ENCODE measurements around the gene CIPC. TPM values are rescaled to one million over a fixed set of nuclear protein-coding genes. Genes with fewer than 3 reads are reported as not detected.

The CIPC gene
- total and polyA plus RNA-seq, 9 of the 15 experiments (the other 6 are each of a cell fraction or from before 2014, with no cell fraction given), result 5.0 to 16.9 (median 10.7) TPM

DNA sequence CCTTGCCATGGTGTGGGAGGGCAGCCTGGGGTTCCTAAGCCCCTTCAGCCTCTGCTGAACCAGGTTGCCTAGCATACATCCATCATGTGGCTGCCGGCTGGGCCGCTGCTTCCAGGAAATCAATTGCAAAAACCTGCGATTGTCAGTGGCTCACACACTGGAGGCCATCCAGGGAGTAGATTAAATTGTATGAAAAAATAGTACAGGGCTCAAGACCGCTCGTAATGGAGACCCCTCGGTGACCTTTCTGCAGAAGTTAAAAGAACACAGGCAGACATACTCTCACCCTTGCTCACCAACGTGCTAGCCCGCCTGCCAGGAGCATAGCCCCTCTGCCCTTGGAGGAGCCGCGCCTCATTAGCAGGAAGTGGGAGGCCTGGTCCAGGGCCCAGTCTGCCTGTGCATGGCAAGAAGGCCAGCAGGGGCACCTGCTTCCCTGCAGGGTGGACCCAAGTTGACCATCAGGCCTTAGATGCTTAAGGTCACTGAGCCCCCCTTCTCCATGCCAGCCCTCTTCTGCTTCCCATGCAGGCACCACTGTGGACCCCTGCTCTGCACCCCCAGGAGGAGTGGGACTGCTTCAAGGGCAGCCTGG, 31.4 kb upstream of the CIPC start:
- H3K4me1 ChIP-seq (replicated peaks in 1 of 2; ENCODE audit: control insufficient read depth in 2 of 2, insufficient read depth in 2 of 2, low read length in 2 of 2), result peaks cover 0 to 8% of the 10 kb centered on the region in 2 experiments; a peak in 4 of 5 replicates
- no peak for FAIRE-seq
- POLR2A ChIA-PET, result no interaction called here
- H3K27me3 ChIP-seq (ENCODE audit: control insufficient read depth in 2 of 2, insufficient read depth in 2 of 2, low read length in 2 of 2), result peaks cover 0 to 12% of the 10 kb centered on the region in 2 experiments; a peak in 2 of 5 replicates
- H3K9me3 ChIP-seq (replicated peaks; ENCODE audit: control insufficient read depth, insufficient read depth, low read depth, low read length), result no peaks in the 10 kb centered on the region
- CTCF ChIA-PET (ENCODE audit: low intra/inter-chr PET ratio), result interaction anchor here (4.9 kb wide), 1 partner anchor 153 kb away, joined by 56 read pairs; no protein-coding TSS in a partner anchor
- 28% methylated on average over 10 of the region's 10 CpGs for WGBS (ENCODE audit: insufficient coverage, low coverage, missing lambda C conversion rate)
- no peaks in the 10 kb centered on the region; the same call in 1 of the 2 replicates for H4K20me1 ChIP-seq (replicated peaks; ENCODE audit: control insufficient read depth, insufficient read depth, low read length)
- no peaks in the 10 kb centered on the region for H3K79me2 ChIP-seq (ENCODE audit: control insufficient read depth, insufficient read depth, low read length)
- TF ChIP-seq POLR2AphosphoS2 (IDR thresholded peaks at IDR 0.05; ENCODE audit: low read length), result no peak
- no peak for TF ChIP-seq BHLHE40 (IDR thresholded peaks at IDR 0.05; ENCODE audit: low read length)
- TF ChIP-seq ZNF766 (CRISPR knock-in tag; conservative IDR thresholded peaks at IDR 0.05), result no peak
- TF ChIP-seq TRIM24 (IDR thresholded peaks at IDR 0.05), result no peak
- no peak for TF ChIP-seq KDM4B (IDR thresholded peaks at IDR 0.05; ENCODE audit: borderline replicate concordance in 2 of 2, low read depth in 1 of 2)
- no peak for TF ChIP-seq SAFB (IDR thresholded peaks at IDR 0.05; ENCODE audit: borderline replicate concordance, low read depth, low read length)
- H3K9ac ChIP-seq (ENCODE audit: insufficient read depth in 1 of 2, low read depth in 2 of 2, low read length in 2 of 2), result no peak overlapping the region
- ATAC-seq, result no peak
- no peaks in the 10 kb centered on the region for H3K36me3 ChIP-seq (ENCODE audit: control insufficient read depth, insufficient read depth, low read length)
- in situ Hi-C loops (cut with MboI) (loop anchor here (25.0 kb wide), 1 partner anchor 354 kb away; no protein-coding TSS in a partner anchor), intact Hi-C loops (cut with micrococcal nuclease) (no loop called here)
- DNase-seq (ENCODE audit: extremely low read depth in 1 of 4, low spot score in 3 of 4), result no peak
- no peaks in the 10 kb centered on the region for H3K9me1 ChIP-seq (ENCODE audit: control insufficient read depth, insufficient read depth, low read length)
- no peak overlapping the region for H3K27ac ChIP-seq (ENCODE audit: extremely low read depth, low read depth, low read length)
- H3K4me2 ChIP-seq (ENCODE audit: insufficient read depth, low read length), result no peak overlapping the region
- no TSS peak for BruUV-seq (replicated peaks)
- H2AFZ ChIP-seq (ENCODE audit: low read depth, low read length), result no peak overlapping the region
- no peak overlapping the region for H3K4me3 ChIP-seq
